OCI-LY1 (cell line): ENCODE measurements around the gene ULK4.
"Not testable (repeated sequence)": the region's sequence is repeated elsewhere in the genome, so short reads cannot be mapped to it uniquely, and the experiment has no call there.

Experiments used
- H2AFZ ChIP-seq: fragments of 200-600 bp; sonication (generic), shearing (Covaris generic); 2 replicates; pipeline ENCODE4 v1.6.0; 2014; ENCODE audit warnings: antibody characterized with exemption, mild to moderate bottlenecking, low read length
- H3F3A ChIP-seq: fragments of 200-600 bp; sonication (generic), shearing (Covaris generic); 2 replicates; pipeline ENCODE4 v1.6.0; 2014; ENCODE audit warnings: mild to moderate bottlenecking, antibody characterized with exemption, low read length, moderate library complexity; ENCODE audit not compliant: insufficient read depth
- H3K27ac ChIP-seq: fragments of 200-600 bp; sonication (generic); 2 replicates; pipeline ENCODE4 v1.5.1; 2014; ENCODE audit warnings: low read length, mixed run types, mild to moderate bottlenecking, low read depth; ENCODE audit not compliant: poor library complexity, severe bottlenecking
- H3K27me3 ChIP-seq: fragments of 200-600 bp; sonication (generic); 2 replicates; pipeline ENCODE4 v1.6.0; 2014; ENCODE audit warnings: antibody characterized with exemption, mild to moderate bottlenecking, low read length, moderate library complexity; ENCODE audit not compliant: insufficient read depth
- H3K36me3 ChIP-seq: fragments of 200-600 bp; sonication (generic); 2 replicates; pipeline ENCODE4 v1.6.1; 2014; ENCODE audit warnings: mild to moderate bottlenecking, antibody characterized with exemption, low read length, moderate library complexity, mixed read lengths; ENCODE audit not compliant: insufficient read depth
- H3K4me1 ChIP-seq: fragments of 200-600 bp; sonication (generic); 2 replicates; pipeline ENCODE4 v1.5.1; 2014; ENCODE audit warnings: mild to moderate bottlenecking, low read length, moderate library complexity; ENCODE audit not compliant: insufficient read depth, severe bottlenecking
- H3K4me2 ChIP-seq: fragments of 200-600 bp; sonication (generic), shearing (Covaris generic); 2 replicates; pipeline ENCODE4 v1.6.1; 2014; ENCODE audit warnings: low read length
- H3K4me3 ChIP-seq: fragments of 200-600 bp; sonication (generic); 2 replicates; pipeline ENCODE4 v1.5.1; 2014; ENCODE audit warnings: low read length, low read depth, mild to moderate bottlenecking, mixed read lengths; ENCODE audit not compliant: poor library complexity, severe bottlenecking
- H3K79me2 ChIP-seq: fragments of 200-600 bp; shearing (Covaris generic); 2 replicates; pipeline ENCODE4 v1.6.1; 2016; ENCODE audit warnings: mixed run types, low read length, mixed read lengths; ENCODE audit not compliant: insufficient read depth
- H3K9ac ChIP-seq: fragments of 200-600 bp; sonication (generic), shearing (Covaris generic); 2 replicates; pipeline ENCODE4 v1.6.1; 2014; ENCODE audit warnings: mild to moderate bottlenecking, low read length, mixed read lengths
- H3K9me2 ChIP-seq: fragments of 200-600 bp; sonication (generic), shearing (Covaris generic); 2 replicates; pipeline ENCODE4 v1.6.1; 2014; ENCODE audit warnings: low read depth, mild to moderate bottlenecking, low read length, mixed read lengths
- H3K9me3 ChIP-seq: fragments of 200-600 bp; shearing (Covaris generic); 2 replicates; pipeline ENCODE4 v1.6.1; 2014; ENCODE audit warnings: low read length, mixed read lengths
- H4K20me1 ChIP-seq: fragments of 200-600 bp; sonication (generic), shearing (Covaris generic); 2 replicates; pipeline ENCODE4 v1.6.0; 2016; ENCODE audit warnings: mild to moderate bottlenecking, low read length; ENCODE audit not compliant: insufficient read depth
- EZH2 ChIP-seq: fragments of 200-600 bp; sonication (generic), shearing (Covaris generic); IDR thresholded peaks from 2 replicates; pipeline ENCODE4 v1.8.0; 2017; ENCODE audit warnings: borderline replicate concordance, mixed run types, mild to moderate bottlenecking, antibody characterized with exemption, low read length, moderate library complexity, mixed read lengths
- TF ChIP-seq, protein P1 (sequence below): fragments of 200-600 bp; sonication (generic), shearing (Covaris generic); IDR thresholded peaks from 2 replicates; pipeline ENCODE4 v1.5.1; 2017; ENCODE audit warnings: mild to moderate bottlenecking, antibody characterized with exemption, low read length, moderate library complexity, mixed read lengths

Gene ULK4

DNA sequence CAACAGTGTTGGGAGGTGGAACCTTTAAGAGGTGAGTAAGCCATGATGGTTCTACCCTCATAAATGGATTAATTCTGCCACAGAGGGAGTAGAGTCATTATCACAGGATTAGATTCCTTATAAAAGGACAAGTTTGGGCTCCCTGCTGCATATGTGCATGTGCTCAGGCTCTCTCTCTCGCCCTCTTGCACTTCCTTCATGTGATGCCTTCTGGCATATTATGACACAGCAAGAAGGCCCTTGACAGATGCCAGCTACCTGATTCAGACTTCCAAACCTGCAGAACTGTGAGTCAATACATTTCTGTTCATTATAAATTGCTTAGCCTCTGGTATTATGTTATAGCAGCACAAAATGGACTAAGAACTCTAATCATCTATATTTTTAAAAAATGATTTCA, 557.3 kb downstream of the ULK4 start:
- TF ChIP-seq EZH2 = no peak
- TF ChIP-seq, protein P1, sequence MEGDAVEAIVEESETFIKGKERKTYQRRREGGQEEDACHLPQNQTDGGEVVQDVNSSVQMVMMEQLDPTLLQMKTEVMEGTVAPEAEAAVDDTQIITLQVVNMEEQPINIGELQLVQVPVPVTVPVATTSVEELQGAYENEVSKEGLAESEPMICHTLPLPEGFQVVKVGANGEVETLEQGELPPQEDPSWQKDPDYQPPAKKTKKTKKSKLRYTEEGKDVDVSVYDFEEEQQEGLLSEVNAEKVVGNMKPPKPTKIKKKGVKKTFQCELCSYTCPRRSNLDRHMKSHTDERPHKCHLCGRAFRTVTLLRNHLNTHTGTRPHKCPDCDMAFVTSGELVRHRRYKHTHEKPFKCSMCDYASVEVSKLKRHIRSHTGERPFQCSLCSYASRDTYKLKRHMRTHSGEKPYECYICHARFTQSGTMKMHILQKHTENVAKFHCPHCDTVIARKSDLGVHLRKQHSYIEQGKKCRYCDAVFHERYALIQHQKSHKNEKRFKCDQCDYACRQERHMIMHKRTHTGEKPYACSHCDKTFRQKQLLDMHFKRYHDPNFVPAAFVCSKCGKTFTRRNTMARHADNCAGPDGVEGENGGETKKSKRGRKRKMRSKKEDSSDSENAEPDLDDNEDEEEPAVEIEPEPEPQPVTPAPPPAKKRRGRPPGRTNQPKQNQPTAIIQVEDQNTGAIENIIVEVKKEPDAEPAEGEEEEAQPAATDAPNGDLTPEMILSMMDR = no peak
- H3K36me3 ChIP-seq = no peaks in the 10 kb centered on the region
- H3K9me3 ChIP-seq = no peaks in the 10 kb centered on the region
- H4K20me1 ChIP-seq = no peaks in the 10 kb centered on the region
- no peaks in the 10 kb centered on the region for H3K79me2 ChIP-seq
- no peaks in the 10 kb centered on the region for H3K9me2 ChIP-seq
- no peak overlapping the region for H3K9ac ChIP-seq
- H3K27ac ChIP-seq = no peak overlapping the region
- no peak overlapping the region for H3K4me3 ChIP-seq
- H3F3A ChIP-seq = no peaks in the 10 kb centered on the region
- H3K4me2 ChIP-seq = no peak overlapping the region
- H3K4me1 ChIP-seq = no peaks in the 10 kb centered on the region
- H3K27me3 ChIP-seq = no peaks in the 10 kb centered on the region
- no peak overlapping the region for H2AFZ ChIP-seq

DNA sequence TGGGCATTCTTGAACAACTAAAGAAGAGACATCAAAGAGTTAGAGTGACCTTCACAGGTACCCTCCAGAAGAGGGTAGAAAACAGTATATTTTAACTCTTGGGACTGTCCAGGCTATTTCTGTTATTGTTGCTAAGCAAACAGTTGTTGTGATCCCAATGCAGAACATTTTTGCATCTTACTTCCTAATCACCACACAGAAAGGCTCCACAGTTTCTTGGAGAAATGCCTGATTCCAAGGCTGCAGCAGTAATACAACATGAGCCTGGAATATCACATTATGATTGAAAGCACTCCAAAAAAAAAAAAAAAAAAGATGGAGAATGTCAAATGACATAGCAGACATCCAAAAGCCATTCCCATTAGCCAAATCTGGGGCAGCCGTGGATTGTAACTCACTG, 567.0 kb downstream of the ULK4 start:
- H3K27ac ChIP-seq = no peak overlapping the region
- no peaks in the 10 kb centered on the region for H3K79me2 ChIP-seq
- no peak overlapping the region for H3K9ac ChIP-seq
- no peak overlapping the region for H3K4me2 ChIP-seq
- H3K9me2 ChIP-seq = no peaks in the 10 kb centered on the region
- TF ChIP-seq, protein P1 = no peak
- no peak for TF ChIP-seq EZH2
- no peaks in the 10 kb centered on the region for H3K4me1 ChIP-seq
- H3K27me3 ChIP-seq = no peaks in the 10 kb centered on the region
- no peak overlapping the region for H2AFZ ChIP-seq
- no peak overlapping the region for H3K4me3 ChIP-seq
- no peaks in the 10 kb centered on the region for H3K9me3 ChIP-seq
- no peaks in the 10 kb centered on the region for H3K36me3 ChIP-seq
- H3F3A ChIP-seq = no peaks in the 10 kb centered on the region
- H4K20me1 ChIP-seq = no peaks in the 10 kb centered on the region

DNA sequence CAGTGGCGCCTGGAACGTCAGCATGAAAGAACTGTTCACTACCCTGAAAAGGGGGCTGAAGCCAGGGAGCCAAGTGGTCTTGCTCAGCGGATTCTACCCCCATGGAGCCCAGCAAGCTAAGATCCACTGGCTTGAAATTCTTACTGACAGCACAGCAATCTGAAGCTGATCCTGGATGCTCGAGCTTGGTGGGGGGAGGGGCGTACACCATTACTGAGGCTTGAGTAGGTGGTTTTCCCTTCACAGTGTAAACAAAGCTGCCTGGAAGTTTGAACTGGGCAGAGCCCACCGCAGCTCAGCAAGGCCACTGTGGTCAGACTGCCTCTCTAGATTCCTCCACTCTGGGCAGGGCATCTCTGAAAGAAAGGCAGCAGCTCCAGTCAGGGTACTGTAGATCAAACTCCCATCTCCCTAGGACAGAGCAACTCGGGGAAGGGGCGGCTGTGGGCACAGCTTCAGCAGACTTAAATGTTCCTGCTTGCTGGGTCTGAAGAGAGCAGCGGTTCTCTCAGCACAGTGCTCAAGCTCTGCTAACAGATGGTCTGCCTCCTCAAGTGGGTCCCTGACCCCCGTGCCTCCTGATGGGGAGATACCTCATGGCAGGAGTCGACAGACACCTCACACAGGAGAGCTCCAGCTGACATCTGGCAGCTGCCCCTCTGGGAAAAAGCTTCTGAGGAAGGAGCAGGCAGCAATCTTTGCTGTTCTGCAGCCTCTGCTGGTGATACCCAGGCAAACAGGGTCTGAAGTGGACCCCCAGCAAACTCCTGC, 591.0 kb downstream of the ULK4 start:
- H3K36me3 ChIP-seq, H3K27ac ChIP-seq, H2AFZ ChIP-seq: not testable (repeated sequence)

DNA sequence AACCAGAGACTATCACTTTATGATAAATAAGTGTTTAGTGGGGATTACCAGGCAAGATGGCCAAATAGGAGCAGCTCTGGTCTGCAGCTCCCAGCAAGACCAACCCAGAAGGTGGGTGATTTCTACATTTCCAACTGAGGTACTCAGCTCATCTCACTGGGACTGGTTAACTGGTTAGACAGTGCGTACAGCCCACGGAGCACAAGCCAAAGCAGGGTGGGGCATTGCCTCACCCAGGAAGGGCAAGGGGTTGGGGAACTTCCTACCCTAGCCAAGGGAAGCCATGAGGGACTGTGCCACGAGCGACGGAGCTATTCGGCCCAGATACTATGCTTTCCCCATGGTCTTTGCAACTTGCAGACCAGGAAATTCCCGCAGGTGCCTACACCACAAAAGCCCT, 591.6 kb downstream of the ULK4 start:
- Histone ChIP-seq H2AFZ (no peak overlapping the region), H3K9ac (no peak overlapping the region), H3K27ac (no peak overlapping the region), H3K4me1 (no peaks in the 10 kb centered on the region), H3K36me3 (no peaks in the 10 kb centered on the region), H3F3A (no peaks in the 10 kb centered on the region), H3K79me2 (no peaks in the 10 kb centered on the region), H4K20me1 (no peaks in the 10 kb centered on the region), H3K27me3 (no peaks in the 10 kb centered on the region), H3K4me2 (no peak overlapping the region), H3K4me3 (no peak overlapping the region), H3K9me2 (no peaks in the 10 kb centered on the region), H3K9me3 (no peaks in the 10 kb centered on the region)
- TF ChIP-seq EZH2 = no peak

More for the DNA sequence above, 591.0 kb downstream of the ULK4 start:
- H3K4me3 ChIP-seq, H3F3A ChIP-seq, H3K79me2 ChIP-seq, H3K9me2 ChIP-seq, H3K9me3 ChIP-seq, H3K4me1 ChIP-seq, H3K27me3 ChIP-seq, H3K9ac ChIP-seq, H3K4me2 ChIP-seq, H4K20me1 ChIP-seq: not testable (repeated sequence)
